A673 (cell line): ENCODE measurements around the gene EBP.

ENCODE experiments used
- EZH2 ChIP-seq: fragments of 200-600 bp; sonication (generic); IDR thresholded peaks from 2 replicates; pipeline ENCODE4 v1.6.1; 2017; ENCODE audit warnings: borderline replicate concordance, low read depth, mild to moderate bottlenecking, mixed read lengths, antibody characterized with exemption, low read length; ENCODE audit not compliant: poor library complexity, severe bottlenecking
- TF ChIP-seq, protein P1 (sequence below): fragments of 300-800, 200-600 bp; sonication (generic); conservative IDR thresholded peaks from 2 replicates; pipeline ENCODE4 v1.5.1; 2017; ENCODE audit warnings: low read depth, mild to moderate bottlenecking, antibody characterized with exemption, low read length, moderate library complexity, mixed read lengths

DNA sequence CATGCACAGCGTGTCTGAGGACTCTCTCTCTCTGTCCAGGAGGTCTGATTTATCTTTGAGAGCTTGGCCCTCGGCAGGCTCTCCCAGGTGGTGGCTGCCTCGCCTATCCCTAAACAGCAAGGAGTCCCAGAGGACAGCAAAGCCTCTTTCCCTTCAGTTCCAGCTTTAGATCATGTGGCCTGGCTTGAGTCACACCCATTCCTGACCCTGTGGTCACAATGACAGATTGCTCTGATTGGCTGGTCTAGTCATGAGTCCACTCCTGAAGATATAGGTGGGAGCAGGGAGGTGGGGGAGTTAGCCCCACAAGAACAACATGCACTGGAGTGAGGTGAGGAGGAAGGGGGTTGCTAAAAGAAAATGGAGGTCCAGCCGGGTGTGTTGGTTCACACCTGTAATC, 24.9 kb upstream of the EBP start:
- TF ChIP-seq, protein P1, sequence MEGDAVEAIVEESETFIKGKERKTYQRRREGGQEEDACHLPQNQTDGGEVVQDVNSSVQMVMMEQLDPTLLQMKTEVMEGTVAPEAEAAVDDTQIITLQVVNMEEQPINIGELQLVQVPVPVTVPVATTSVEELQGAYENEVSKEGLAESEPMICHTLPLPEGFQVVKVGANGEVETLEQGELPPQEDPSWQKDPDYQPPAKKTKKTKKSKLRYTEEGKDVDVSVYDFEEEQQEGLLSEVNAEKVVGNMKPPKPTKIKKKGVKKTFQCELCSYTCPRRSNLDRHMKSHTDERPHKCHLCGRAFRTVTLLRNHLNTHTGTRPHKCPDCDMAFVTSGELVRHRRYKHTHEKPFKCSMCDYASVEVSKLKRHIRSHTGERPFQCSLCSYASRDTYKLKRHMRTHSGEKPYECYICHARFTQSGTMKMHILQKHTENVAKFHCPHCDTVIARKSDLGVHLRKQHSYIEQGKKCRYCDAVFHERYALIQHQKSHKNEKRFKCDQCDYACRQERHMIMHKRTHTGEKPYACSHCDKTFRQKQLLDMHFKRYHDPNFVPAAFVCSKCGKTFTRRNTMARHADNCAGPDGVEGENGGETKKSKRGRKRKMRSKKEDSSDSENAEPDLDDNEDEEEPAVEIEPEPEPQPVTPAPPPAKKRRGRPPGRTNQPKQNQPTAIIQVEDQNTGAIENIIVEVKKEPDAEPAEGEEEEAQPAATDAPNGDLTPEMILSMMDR = no peak
- no peak for TF ChIP-seq EZH2
